Loucy (cell line): Measurements from ENCODE around the gene SERPINE1.
"Not testable (repeated sequence)": the region's sequence is repeated elsewhere in the genome, so short reads cannot be mapped to it uniquely, and the experiment has no call there.

Source experiments
- H2AFZ ChIP-seq: fragments of 200-600 bp; sonication (generic); 2 replicates; pipeline ENCODE4 v1.6.0; 2016; ENCODE audit warnings: antibody characterized with exemption, mild to moderate bottlenecking, low read length, moderate library complexity
- H3F3A ChIP-seq: fragments of 200-600 bp; 2 replicates; pipeline ENCODE4 v1.6.0; 2016; ENCODE audit warnings: antibody characterized with exemption, low read depth, mild to moderate bottlenecking
- H3K27me3 ChIP-seq: fragments of 200-600 bp; sonication (generic); 2 replicates; pipeline ENCODE4 v1.6.1; 2014; ENCODE audit warnings: low read length, mild to moderate bottlenecking; ENCODE audit not compliant: insufficient read depth, poor library complexity, severe bottlenecking
- H3K36me3 ChIP-seq: fragments of 200-600 bp; sonication (generic); 2 replicates; pipeline ENCODE4 v1.6.1; 2016; ENCODE audit warnings: low read length; ENCODE audit not compliant: insufficient read depth
- H3K4me1 ChIP-seq: fragments of 200-600 bp; sonication (generic); 2 replicates; pipeline ENCODE4 v1.5.1; 2014; ENCODE audit warnings: low read length, mild to moderate bottlenecking; ENCODE audit not compliant: insufficient read depth, poor library complexity, severe bottlenecking
- H3K4me2 ChIP-seq: fragments of 200-600 bp; sonication (generic); 2 replicates; pipeline ENCODE4 v1.6.0; 2014; ENCODE audit warnings: antibody characterized with exemption, low read length, low read depth, mild to moderate bottlenecking; ENCODE audit not compliant: poor library complexity, severe bottlenecking
- H3K4me3 ChIP-seq: fragments of 200-600 bp; sonication (generic); 2 replicates; pipeline ENCODE4 v1.5.1; 2014; ENCODE audit warnings: low read length, mild to moderate bottlenecking, mixed read lengths; ENCODE audit not compliant: poor library complexity, severe bottlenecking
- H3K79me2 ChIP-seq: fragments of 200-600 bp; sonication (generic); 2 replicates; pipeline ENCODE4 v1.6.1; 2014; ENCODE audit warnings: low read length; ENCODE audit not compliant: insufficient read depth
- H3K9ac ChIP-seq: fragments of 200-600 bp; sonication (generic); 2 replicates; pipeline ENCODE4 v1.6.0; 2014; ENCODE audit warnings: mild to moderate bottlenecking, low read depth, low read length, moderate library complexity; ENCODE audit not compliant: poor library complexity, severe bottlenecking
- H3K9me2 ChIP-seq: fragments of 200-600 bp; sonication (generic); replicated peaks from 2 replicates; pipeline ENCODE4 v1.6.1; 2016; ENCODE audit warnings: low read depth, low read length, mixed read lengths
- H3K9me3 ChIP-seq: fragments of 200-600 bp; sonication (generic); 2 replicates; pipeline ENCODE4 v1.6.1; 2014; ENCODE audit warnings: mild to moderate bottlenecking, antibody characterized with exemption, low read length, low read depth; ENCODE audit not compliant: insufficient read depth
- H4K20me1 ChIP-seq: fragments of 200-600 bp; sonication (generic); 2 replicates; pipeline ENCODE4 v1.6.0; 2014; ENCODE audit warnings: antibody characterized with exemption, low read length, mild to moderate bottlenecking; ENCODE audit not compliant: insufficient read depth, poor library complexity, severe bottlenecking
- EZH2phosphoT487 ChIP-seq: fragments of 200-600 bp; IDR thresholded peaks from 2 replicates; pipeline ENCODE4 v1.6.1; 2018; ENCODE audit warnings: antibody characterized with exemption, mild to moderate bottlenecking, moderate library complexity, borderline replicate concordance
- TF ChIP-seq, protein P1 (sequence below): fragments of 200-600 bp; sonication (generic); conservative IDR thresholded peaks from 2 replicates; pipeline ENCODE4 v1.5.1; 2014; ENCODE audit warnings: mild to moderate bottlenecking, antibody characterized with exemption, low read length

SERPINE1 gene

DNA sequence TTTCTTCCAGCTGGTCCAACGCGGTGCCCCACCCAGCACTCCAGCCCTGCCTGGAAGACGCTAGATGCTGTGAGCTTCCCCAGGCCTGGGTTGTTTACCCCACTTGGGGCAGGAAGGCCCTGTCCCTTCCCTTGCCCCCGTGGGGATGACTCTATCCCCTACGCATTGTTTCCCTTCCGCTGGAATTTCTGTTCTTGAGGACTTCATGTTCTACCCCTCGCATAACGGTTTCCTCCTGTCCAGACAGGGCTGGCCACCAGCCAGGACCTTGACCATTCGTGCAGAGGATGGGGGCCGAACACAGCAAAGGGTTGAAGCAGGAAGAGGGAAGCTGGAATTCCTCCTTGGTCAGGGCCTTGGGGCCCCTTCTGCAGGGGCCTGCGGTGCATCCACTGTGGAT is 14.7 kb upstream of the SERPINE1 start:
- Histone ChIP-seq H3K79me2 (no peaks in the 10 kb centered on the region), H3K4me3 (no peak overlapping the region), H3K9me3 (no peaks in the 10 kb centered on the region), H3K36me3 (no peaks in the 10 kb centered on the region), H3F3A (no peaks in the 10 kb centered on the region), H3K9ac (no peak overlapping the region), H3K4me2 (no peak overlapping the region), H3K27me3 (no peaks in the 10 kb centered on the region), H3K4me1 (no peaks in the 10 kb centered on the region), H2AFZ (no peak overlapping the region), H4K20me1 (no peaks in the 10 kb centered on the region), H3K9me2 (no peaks in the 10 kb centered on the region)
- TF ChIP-seq EZH2phosphoT487, result no peak
- TF ChIP-seq, protein P1, sequence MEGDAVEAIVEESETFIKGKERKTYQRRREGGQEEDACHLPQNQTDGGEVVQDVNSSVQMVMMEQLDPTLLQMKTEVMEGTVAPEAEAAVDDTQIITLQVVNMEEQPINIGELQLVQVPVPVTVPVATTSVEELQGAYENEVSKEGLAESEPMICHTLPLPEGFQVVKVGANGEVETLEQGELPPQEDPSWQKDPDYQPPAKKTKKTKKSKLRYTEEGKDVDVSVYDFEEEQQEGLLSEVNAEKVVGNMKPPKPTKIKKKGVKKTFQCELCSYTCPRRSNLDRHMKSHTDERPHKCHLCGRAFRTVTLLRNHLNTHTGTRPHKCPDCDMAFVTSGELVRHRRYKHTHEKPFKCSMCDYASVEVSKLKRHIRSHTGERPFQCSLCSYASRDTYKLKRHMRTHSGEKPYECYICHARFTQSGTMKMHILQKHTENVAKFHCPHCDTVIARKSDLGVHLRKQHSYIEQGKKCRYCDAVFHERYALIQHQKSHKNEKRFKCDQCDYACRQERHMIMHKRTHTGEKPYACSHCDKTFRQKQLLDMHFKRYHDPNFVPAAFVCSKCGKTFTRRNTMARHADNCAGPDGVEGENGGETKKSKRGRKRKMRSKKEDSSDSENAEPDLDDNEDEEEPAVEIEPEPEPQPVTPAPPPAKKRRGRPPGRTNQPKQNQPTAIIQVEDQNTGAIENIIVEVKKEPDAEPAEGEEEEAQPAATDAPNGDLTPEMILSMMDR, result no peak

DNA sequence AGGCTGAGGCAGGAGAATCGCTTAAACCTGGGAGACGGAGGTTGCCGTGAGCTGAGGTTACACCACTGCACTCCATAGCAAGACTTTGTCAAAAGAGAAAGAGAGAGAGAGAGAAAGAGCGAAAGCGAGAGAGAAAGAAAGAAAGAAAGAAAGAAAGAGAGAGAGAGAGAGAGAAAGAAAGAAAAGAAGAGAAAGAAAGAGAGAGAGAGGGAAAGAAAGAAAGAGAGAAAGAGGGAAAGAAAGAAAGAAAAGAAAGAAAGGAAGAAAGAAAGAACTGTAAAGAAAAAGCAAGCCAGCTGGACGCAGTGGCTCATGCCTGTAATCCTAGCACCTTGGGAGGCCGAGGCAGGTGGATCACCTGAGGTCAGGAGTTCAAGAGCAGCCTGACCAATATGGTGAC is 13.8 kb upstream of the SERPINE1 start:
- H3K79me2 ChIP-seq, H3K36me3 ChIP-seq, H2AFZ ChIP-seq, H4K20me1 ChIP-seq, H3K9me3 ChIP-seq, H3K9ac ChIP-seq, H3K27me3 ChIP-seq, H3F3A ChIP-seq, H3K4me1 ChIP-seq, H3K4me2 ChIP-seq, H3K9me2 ChIP-seq, H3K4me3 ChIP-seq: not testable (repeated sequence)

DNA sequence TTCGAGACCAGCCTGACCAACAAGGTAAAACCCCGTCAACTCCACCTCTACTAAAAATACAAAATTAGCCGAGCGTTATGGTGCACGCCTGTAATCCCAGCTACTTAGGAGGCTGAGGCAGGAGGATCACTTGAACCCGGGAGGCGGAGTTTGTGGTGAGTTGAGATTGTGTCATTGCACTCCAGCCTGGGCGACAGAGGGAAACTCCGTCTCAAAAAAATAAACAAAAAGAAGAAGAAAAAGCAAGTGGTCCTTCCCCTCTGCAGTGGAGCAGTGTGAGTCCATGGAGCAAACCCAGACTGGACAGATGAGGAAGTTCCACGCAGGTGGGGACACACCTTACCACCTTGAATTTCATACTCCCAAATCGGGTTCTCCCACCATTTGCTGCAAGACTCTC is 13.1 kb upstream of the SERPINE1 start:
- Histone ChIP-seq H2AFZ (no peak overlapping the region), H3K4me1 (no peaks in the 10 kb centered on the region), H3K4me2 (no peak overlapping the region)

DNA sequence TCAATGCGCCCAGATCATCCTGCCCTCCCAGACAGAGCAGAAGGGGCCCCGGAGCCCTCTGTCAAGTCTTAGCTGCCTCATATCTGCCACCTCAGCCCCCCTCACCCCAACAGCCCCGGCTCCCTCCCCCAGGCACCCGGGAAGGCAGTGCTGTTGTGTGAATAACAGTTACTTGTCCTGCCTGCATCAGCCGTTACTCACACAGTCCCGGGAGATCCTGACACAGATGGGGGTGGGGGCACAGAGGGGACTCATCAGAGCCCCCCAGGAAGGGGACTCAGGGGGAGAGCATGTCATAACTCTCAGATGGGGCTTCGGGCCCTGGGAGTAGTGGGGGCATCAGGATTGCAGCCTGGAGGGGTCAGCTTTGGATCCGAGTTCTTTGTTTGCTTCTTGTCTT is 12.4 kb upstream of the SERPINE1 start:
- Histone ChIP-seq H2AFZ (no peak overlapping the region), H4K20me1 (no peaks in the 10 kb centered on the region), H3K4me3 (no peak overlapping the region), H3K4me2 (no peak overlapping the region), H3K9me2 (no peaks in the 10 kb centered on the region), H3K4me1 (no peaks in the 10 kb centered on the region), H3K36me3 (no peaks in the 10 kb centered on the region), H3K9ac (no peak overlapping the region), H3K79me2 (no peaks in the 10 kb centered on the region), H3F3A (no peaks in the 10 kb centered on the region), H3K27me3 (no peaks in the 10 kb centered on the region), H3K9me3 (no peaks in the 10 kb centered on the region)
- no peak for TF ChIP-seq EZH2phosphoT487
- TF ChIP-seq, protein P1, result no peak

More for the DNA sequence above, 13.1 kb upstream of the SERPINE1 start:
- Histone ChIP-seq H3K36me3 (no peaks in the 10 kb centered on the region), H3K27me3 (no peaks in the 10 kb centered on the region), H3K9me3 (no peaks in the 10 kb centered on the region), H3K79me2 (no peaks in the 10 kb centered on the region), H3F3A (no peaks in the 10 kb centered on the region), H4K20me1 (no peaks in the 10 kb centered on the region), H3K4me3 (no peak overlapping the region), H3K9me2 (no peaks in the 10 kb centered on the region), H3K9ac (no peak overlapping the region)
- TF ChIP-seq, protein P1, result no peak
- no peak for TF ChIP-seq EZH2phosphoT487
